CD4-positive, alpha-beta T cell (primary cell): ENCODE results near the gene SERPINA5. TPM values are rescaled to one million over a fixed set of nuclear protein-coding genes. Genes with fewer than 3 reads are reported as not detected.

Experiments used
- ATAC-seq: fragments of 200-7000 bp; cut with Tn5 transposase; one replicate; pipeline ENCODE4 v1.10.0; 2022; ENCODE audit warnings: mild to moderate bottlenecking; ENCODE audit not compliant: poor library complexity
- CTCF ChIA-PET: fragments of 350-600 bp; sonication (Branson Sonifier 250); formaldehyde crosslinking; loops from one replicate; lab custom pipeline; 2021; ENCODE audit warnings: antibody characterized with exemption, inconsistent platforms; lab: Charles Lee
- POLR2A ChIA-PET: fragments of 350-600 bp; sonication (Branson Sonifier 250); formaldehyde crosslinking; loops from one replicate; lab custom pipeline; 2021; ENCODE audit warnings: antibody characterized with exemption, inconsistent platforms; lab: Charles Lee
- DNase-seq, 14 experiments: peaks; one replicate each; pipeline ENCODE4 v3.0.0-alpha.2; 2013 to 2020; ENCODE audit warnings: mixed read lengths in 2 of 14
- H3K27ac ChIP-seq, 2 donors: one replicate each; pipeline versions ENCODE4 v1.5.1 to v1.7.0; 2013; ENCODE audit warnings: low read length in 2 of 2, low read depth in 1 of 2, mild to moderate bottlenecking in 1 of 2
- H3K27me3 ChIP-seq, 2 experiments: 1 replicate in 1 of 2; 2 replicates in 1 of 2; pipeline versions ENCODE4 v1.6.1 to v1.7.0; 2013; ENCODE audit warnings: low read length in 2 of 2, control low read depth in 1 of 2, mild to moderate bottlenecking in 1 of 2, moderate library complexity in 1 of 2; ENCODE audit not compliant: insufficient read depth in 2 of 2, control insufficient read depth in 1 of 2
- H3K36me3 ChIP-seq: one replicate; pipeline ENCODE4 v1.6.1; 2013; ENCODE audit warnings: low read length, control low read depth; ENCODE audit not compliant: insufficient read depth
- H3K4me1 ChIP-seq: one replicate; pipeline ENCODE4 v1.6.1; 2013; ENCODE audit warnings: low read length, control low read depth; ENCODE audit not compliant: insufficient read depth
- H3K4me3 ChIP-seq: one replicate; pipeline ENCODE4 v1.5.1; 2013; ENCODE audit warnings: mild to moderate bottlenecking, low read length, moderate library complexity
- H3K9me3 ChIP-seq, 2 experiments: 1 replicate in 1 of 2; 2 replicates in 1 of 2; pipeline versions ENCODE4 v1.6.1 to v1.7.0; 2013; ENCODE audit warnings: low read length in 2 of 2, mild to moderate bottlenecking in 2 of 2, control low read depth in 1 of 2, moderate library complexity in 1 of 2; ENCODE audit not compliant: control insufficient read depth in 1 of 2, insufficient read depth in 1 of 2
- H3K27ac Mint-ChIP-seq: one replicate; pipeline ENCODE4 v1.8.0; 2020; ENCODE audit warnings: mixed read lengths
- H3K27me3 Mint-ChIP-seq: one replicate; pipeline ENCODE4 v1.8.0; 2021; ENCODE audit warnings: mixed read lengths
- H3K36me3 Mint-ChIP-seq: one replicate; pipeline ENCODE4 v1.8.0; 2021; ENCODE audit warnings: low read depth, mixed read lengths
- H3K4me1 Mint-ChIP-seq: one replicate; pipeline ENCODE4 v1.8.0; 2021; ENCODE audit warnings: low read depth, mixed read lengths
- H3K4me3 Mint-ChIP-seq: one replicate; pipeline ENCODE4 v1.8.0; 2020; ENCODE audit warnings: mild to moderate bottlenecking, mixed read lengths
- H3K9me3 Mint-ChIP-seq: one replicate; pipeline ENCODE4 v1.8.0; 2020; ENCODE audit warnings: mixed read lengths
- intact Hi-C, 2 experiments: fragments of 100-400 bp; cut with DNase I in 1 of 2; cut with micrococcal nuclease in 1 of 2; formaldehyde crosslinking; loops; one replicate each; pipeline versions ENCODE4 v1.15.1 to v1.9.0; 2023 to 2025; cut with DNase I, micrococcal nuclease
- total RNA-seq, 174 experiments: library from RNA in 2 of 174; stranded (reverse) in 2 of 174; gene quantifications; one replicate each; pipeline ENCODE4 v1.2.3 and lab custom pipeline; 2021 to 2026
- TF ChIP-seq, protein P1 (sequence below): fragments of 200-600 bp; IDR thresholded peaks from one replicate; pipeline ENCODE4 v1.8.0; 2022; ENCODE audit warnings: antibody characterized with exemption, mild to moderate bottlenecking

Gene SERPINA5
- total RNA-seq, 2 experiments from 2014 or later, result not detected

DNA sequence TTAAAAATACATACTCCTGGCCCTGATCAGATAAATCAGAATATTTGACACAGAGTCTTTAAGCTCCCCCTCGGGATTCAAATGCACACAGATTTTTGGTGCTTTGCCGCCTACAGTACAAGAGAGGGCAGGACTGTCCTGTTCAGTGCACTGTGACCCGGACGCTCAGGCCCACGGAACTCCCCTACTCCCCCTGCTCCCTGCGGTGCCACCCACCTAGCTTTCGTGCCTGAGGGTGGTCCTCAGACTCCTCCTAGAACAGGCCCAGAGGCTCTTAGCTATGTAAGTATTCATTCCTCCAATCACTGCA is 17.2 kb downstream of the SERPINA5 start:
- Histone ChIP-seq H3K36me3 (no peaks in the 10 kb centered on the region), H3K27me3 (no peaks in the 10 kb centered on the region), H3K27ac (no peak overlapping the region), H3K4me1 (no peaks in the 10 kb centered on the region), H3K9me3 (peaks cover 0 to 5% of the 10 kb centered on the region in 2 experiments), H3K4me3 (no peak overlapping the region)
- peaks cover 42% of the 10 kb centered on the region for H3K27me3 Mint-ChIP-seq
- no peak for DNase-seq
- no peaks in the 10 kb centered on the region for H3K36me3 Mint-ChIP-seq
- H3K27ac Mint-ChIP-seq, result no peak overlapping the region
- POLR2A ChIA-PET, result no interaction called here
- intact Hi-C loops, result no loop called here
- ATAC-seq, result no peak
- CTCF ChIA-PET, result interaction anchor here (0.6 kb wide), 1 partner anchor 11 kb away, joined by 5 read pairs; no protein-coding TSS in a partner anchor
- no peaks in the 10 kb centered on the region for H3K4me1 Mint-ChIP-seq
- H3K9me3 Mint-ChIP-seq, result no peaks in the 10 kb centered on the region
- no peak overlapping the region for H3K4me3 Mint-ChIP-seq
- TF ChIP-seq, protein P1, sequence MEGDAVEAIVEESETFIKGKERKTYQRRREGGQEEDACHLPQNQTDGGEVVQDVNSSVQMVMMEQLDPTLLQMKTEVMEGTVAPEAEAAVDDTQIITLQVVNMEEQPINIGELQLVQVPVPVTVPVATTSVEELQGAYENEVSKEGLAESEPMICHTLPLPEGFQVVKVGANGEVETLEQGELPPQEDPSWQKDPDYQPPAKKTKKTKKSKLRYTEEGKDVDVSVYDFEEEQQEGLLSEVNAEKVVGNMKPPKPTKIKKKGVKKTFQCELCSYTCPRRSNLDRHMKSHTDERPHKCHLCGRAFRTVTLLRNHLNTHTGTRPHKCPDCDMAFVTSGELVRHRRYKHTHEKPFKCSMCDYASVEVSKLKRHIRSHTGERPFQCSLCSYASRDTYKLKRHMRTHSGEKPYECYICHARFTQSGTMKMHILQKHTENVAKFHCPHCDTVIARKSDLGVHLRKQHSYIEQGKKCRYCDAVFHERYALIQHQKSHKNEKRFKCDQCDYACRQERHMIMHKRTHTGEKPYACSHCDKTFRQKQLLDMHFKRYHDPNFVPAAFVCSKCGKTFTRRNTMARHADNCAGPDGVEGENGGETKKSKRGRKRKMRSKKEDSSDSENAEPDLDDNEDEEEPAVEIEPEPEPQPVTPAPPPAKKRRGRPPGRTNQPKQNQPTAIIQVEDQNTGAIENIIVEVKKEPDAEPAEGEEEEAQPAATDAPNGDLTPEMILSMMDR, result no peak

DNA sequence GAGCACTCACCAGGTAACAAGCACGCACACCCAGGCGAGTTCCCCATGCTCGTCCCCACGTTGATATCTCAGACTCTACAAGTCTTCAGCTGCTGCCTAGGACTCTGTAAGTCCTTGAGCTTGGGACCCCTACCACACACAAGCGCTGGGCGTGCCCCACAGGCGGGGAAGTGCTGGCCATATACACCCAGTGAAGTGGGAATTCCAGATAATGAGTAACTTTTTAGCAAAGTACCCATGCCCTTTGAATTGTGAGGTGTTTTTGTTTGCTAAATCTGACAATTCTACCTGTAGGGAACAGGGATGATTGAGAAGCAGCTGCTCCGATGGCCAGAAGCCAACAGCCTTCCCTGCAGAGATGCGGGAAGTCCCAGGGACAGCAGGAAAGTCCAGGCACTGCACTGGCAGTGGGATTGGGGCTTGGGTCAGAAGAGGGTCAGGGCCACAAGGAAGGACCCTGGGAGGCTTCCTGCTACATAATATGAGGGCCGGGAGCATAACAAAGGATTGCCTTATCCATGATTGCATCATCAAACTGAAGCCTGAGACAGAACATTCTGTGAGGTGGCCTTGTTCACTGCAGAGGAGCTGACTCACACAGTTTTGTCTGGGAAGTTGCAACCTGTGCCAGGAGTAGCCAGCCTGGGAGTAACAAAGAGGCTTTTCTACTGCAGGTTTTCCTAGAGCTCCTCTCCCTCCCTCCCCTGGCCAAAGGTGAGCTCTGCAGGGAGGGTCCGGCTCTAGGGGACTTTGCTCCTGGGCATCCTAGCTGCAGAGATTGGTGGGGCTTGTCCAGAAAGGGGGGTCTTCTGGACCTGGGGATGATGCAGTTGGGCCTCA is 17.8 kb downstream of the SERPINA5 start:
- Mint-ChIP-seq H3K36me3 (no peaks in the 10 kb centered on the region), H3K4me1 (no peaks in the 10 kb centered on the region), H3K9me3 (no peaks in the 10 kb centered on the region), H3K27ac (no peak overlapping the region), H3K27me3 (peaks cover 42% of the 10 kb centered on the region), H3K4me3 (no peak overlapping the region)
- Histone ChIP-seq H3K9me3 (peaks cover 0 to 5% of the 10 kb centered on the region in 2 experiments), H3K4me1 (no peaks in the 10 kb centered on the region), H3K27ac (no peak overlapping the region), H3K4me3 (no peak overlapping the region), H3K36me3 (no peaks in the 10 kb centered on the region), H3K27me3 (no peaks in the 10 kb centered on the region)
- ChIA-PET POLR2A (no interaction called here), CTCF (interaction anchor here (0.6 kb wide), 1 partner anchor 10 kb away, joined by 5 read pairs; no protein-coding TSS in a partner anchor)
- intact Hi-C loops, result no loop called here
- TF ChIP-seq, protein P1, result no peak
- DNase-seq (no peak), ATAC-seq (no peak)

DNA sequence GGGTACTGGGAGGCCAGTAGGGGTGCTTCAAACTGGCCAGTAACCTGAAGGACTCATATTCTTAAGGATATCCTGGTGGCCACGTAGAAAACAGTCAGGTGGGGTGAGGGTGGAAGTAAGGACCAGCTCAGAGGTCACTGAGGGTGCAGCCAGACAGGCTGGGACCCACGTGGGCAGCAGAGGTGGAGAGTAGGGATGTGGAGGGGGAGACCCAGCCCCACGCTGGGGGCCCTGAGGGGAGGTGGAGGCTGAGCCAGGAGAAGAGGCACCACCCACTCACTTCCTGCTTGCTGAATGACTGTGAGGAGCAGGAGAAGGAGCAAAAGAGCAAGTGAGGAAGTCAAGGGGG is 18.4 kb downstream of the SERPINA5 start:
- Mint-ChIP-seq H3K4me1 (no peaks in the 10 kb centered on the region), H3K36me3 (no peaks in the 10 kb centered on the region), H3K27ac (no peak overlapping the region), H3K9me3 (no peaks in the 10 kb centered on the region), H3K4me3 (no peak overlapping the region), H3K27me3 (peaks cover 42% of the 10 kb centered on the region)
- intact Hi-C loops, result no loop called here
- Histone ChIP-seq H3K36me3 (no peaks in the 10 kb centered on the region), H3K9me3 (peaks cover 0 to 5% of the 10 kb centered on the region in 2 experiments), H3K27ac (no peak overlapping the region), H3K4me3 (no peak overlapping the region), H3K27me3 (no peaks in the 10 kb centered on the region), H3K4me1 (no peaks in the 10 kb centered on the region)
- no peak for ATAC-seq
- no peak for DNase-seq
- ChIA-PET POLR2A (no interaction called here), CTCF (no interaction called here)
- TF ChIP-seq, protein P1, result no peak
